ENCODE data around the gene CHRM4. TPM values are rescaled to one million over a fixed set of nuclear protein-coding genes. Genes with fewer than 3 reads are reported as not detected.

CHRM4 gene
- total and polyA plus RNA-seq, 4 experiments from 2014 or later: 0.12 to 0.16 TPM; not detected in 2

DNA sequence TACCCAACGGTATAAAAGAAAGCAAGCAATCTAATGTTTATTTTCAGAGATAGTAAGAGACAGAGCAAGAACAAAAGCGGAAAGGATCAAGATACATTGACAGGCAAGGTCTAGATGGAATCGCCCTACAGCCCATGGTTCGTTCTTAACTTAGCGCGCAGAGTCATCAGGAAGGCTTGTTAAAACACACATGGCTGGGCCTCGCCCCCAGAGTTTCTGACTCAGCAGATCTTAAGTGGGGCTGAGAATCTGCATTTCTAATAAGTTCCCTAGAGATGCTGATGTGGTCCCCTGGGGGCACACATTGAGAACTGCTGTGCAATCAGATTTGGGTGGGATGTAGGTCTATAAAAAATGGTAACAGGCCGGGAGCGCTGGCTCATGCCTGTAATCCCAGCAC lies 35.8 kb upstream of the CHRM4 start:
- Histone ChIP-seq H3K27ac (ENCODE audit: low read depth, low read length) (no peak overlapping the region), H3K36me3 (ENCODE audit: insufficient read depth, low read length) (peaks cover 27% of the 10 kb centered on the region), H3K4me3 (ENCODE audit: low read length in 2 of 2) (no peak overlapping the region), H3K9me3 (ENCODE audit: control insufficient read depth in 1 of 2, low read length in 2 of 2) (no peaks in the 10 kb centered on the region), H3K4me1 (ENCODE audit: insufficient read depth, low read length) (no peaks in the 10 kb centered on the region), H3K27me3 (ENCODE audit: insufficient read depth, low read length) (no peaks in the 10 kb centered on the region)
- no peaks in the 10 kb centered on the region for H3K27me3 Mint-ChIP-seq
- no peak overlapping the region for H3K4me3 Mint-ChIP-seq
- ChIA-PET POLR2A (ENCODE audit: partially characterized antibody) (no interaction called here), CTCF (ENCODE audit: partially characterized antibody) (no interaction called here)
- peaks cover 0 to 2% (median 0%) of the 10 kb centered on the region in 4 donors for H3K4me1 Mint-ChIP-seq
- H3K36me3 Mint-ChIP-seq: peaks cover 55 to 62% of the 10 kb centered on the region in 2 donors
- H3K9me3 Mint-ChIP-seq: no peaks in the 10 kb centered on the region
- DNase-seq: no peak
- intact Hi-C loops (cut with micrococcal nuclease): no loop called here
- H3K27ac Mint-ChIP-seq: peak overlapping the region in 1 of 7 donors; percentile 53

DNA sequence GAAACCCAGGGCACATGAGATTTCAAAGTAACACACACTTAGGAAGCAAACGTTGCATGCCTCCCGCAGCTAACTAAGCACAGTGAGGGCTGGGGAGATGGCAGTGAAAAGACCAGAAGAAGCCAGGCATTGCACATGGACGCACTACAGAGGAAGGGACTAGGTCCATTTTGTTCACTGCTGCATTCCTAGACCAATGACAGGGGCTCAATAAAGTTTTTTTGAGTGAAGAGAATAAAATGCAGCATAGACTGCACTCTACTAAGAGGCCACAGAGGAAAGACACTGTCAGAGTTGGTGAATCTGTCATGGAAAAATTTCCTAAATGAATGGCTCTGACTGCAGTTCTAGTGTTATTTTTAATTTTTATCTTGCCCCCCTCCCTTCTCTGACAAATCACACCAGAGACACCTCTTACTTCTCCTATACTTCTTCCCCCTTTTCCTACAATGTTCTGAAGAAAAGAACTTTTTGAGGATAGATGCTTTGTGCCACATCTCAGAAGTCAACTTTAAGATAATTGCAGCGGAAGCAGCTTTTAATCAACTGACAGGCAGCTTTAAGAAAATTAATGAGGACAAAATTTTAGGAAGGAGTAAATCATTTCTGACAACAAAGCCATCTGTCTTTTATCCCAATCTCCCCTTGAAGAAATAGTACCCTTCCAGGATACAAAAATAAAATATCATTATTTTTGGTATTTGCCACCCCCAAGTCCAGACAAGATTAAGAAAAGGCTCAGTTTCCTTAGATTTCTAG lies 34.8 kb upstream of the CHRM4 start:
- no peaks in the 10 kb centered on the region for H3K4me1 ChIP-seq (ENCODE audit: insufficient read depth, low read length)
- no peak for DNase-seq
- peaks cover 32% of the 10 kb centered on the region for H3K36me3 ChIP-seq (ENCODE audit: insufficient read depth, low read length)
- Mint-ChIP-seq H3K4me3 (no peak overlapping the region), H3K9me3 (no peaks in the 10 kb centered on the region), H3K36me3 (peaks cover 53 to 60% of the 10 kb centered on the region in 2 donors), H3K27me3 (no peaks in the 10 kb centered on the region), H3K27ac (no peak overlapping the region), H3K4me1 (peaks cover 0 to 2% (median 0%) of the 10 kb centered on the region in 4 donors)
- ChIA-PET POLR2A (ENCODE audit: partially characterized antibody) (no interaction called here), CTCF (ENCODE audit: partially characterized antibody) (no interaction called here)
- H3K27ac ChIP-seq (ENCODE audit: low read depth, low read length): no peak overlapping the region
- no peaks in the 10 kb centered on the region for H3K27me3 ChIP-seq (ENCODE audit: insufficient read depth, low read length)
- intact Hi-C loops (cut with micrococcal nuclease): no loop called here
- H3K4me3 ChIP-seq (ENCODE audit: low read length in 2 of 2): no peak overlapping the region
- H3K9me3 ChIP-seq (ENCODE audit: control insufficient read depth in 1 of 2, low read length in 2 of 2): no peaks in the 10 kb centered on the region

DNA sequence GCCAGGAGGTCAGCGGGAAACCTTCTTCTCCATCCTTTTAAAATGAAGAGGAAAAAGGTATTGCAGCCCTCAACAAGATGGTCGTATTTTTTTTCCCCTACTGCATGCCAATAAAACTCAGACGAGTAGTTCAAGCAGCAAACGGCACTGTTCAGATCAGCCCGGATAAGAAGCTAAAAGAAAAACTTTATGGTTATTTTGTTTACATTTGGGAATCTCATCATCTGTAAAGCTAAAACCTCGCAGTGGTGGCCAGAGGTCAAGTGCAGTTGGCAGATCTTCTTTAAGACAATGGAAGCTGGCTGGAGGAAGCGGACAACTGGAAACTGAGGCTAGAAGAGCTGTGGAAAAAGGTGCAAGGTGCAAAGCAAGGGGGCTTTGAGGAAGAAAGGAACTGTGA lies 31.0 kb upstream of the CHRM4 start:
- Histone ChIP-seq H3K27me3 (ENCODE audit: insufficient read depth, low read length) (no peaks in the 10 kb centered on the region), H3K27ac (ENCODE audit: low read depth, low read length) (no peak overlapping the region), H3K4me3 (ENCODE audit: low read length in 2 of 2) (no peak overlapping the region), H3K4me1 (ENCODE audit: insufficient read depth, low read length) (no peaks in the 10 kb centered on the region), H3K36me3 (ENCODE audit: insufficient read depth, low read length) (peaks cover 30% of the 10 kb centered on the region), H3K9me3 (ENCODE audit: control insufficient read depth in 1 of 2, low read length in 2 of 2) (no peaks in the 10 kb centered on the region)
- H3K9me3 Mint-ChIP-seq: no peaks in the 10 kb centered on the region
- no peaks in the 10 kb centered on the region for H3K27me3 Mint-ChIP-seq
- peaks cover 50 to 54% of the 10 kb centered on the region in 2 donors for H3K36me3 Mint-ChIP-seq
- POLR2A ChIA-PET (ENCODE audit: partially characterized antibody): no interaction called here
- CTCF ChIA-PET (ENCODE audit: partially characterized antibody): no interaction called here
- peaks cover 0 to 2% (median 0%) of the 10 kb centered on the region in 4 donors for H3K4me1 Mint-ChIP-seq
- DNase-seq: no peak
- no peak overlapping the region for H3K27ac Mint-ChIP-seq
- intact Hi-C loops (cut with micrococcal nuclease): no loop called here
- H3K4me3 Mint-ChIP-seq: no peak overlapping the region

DNA sequence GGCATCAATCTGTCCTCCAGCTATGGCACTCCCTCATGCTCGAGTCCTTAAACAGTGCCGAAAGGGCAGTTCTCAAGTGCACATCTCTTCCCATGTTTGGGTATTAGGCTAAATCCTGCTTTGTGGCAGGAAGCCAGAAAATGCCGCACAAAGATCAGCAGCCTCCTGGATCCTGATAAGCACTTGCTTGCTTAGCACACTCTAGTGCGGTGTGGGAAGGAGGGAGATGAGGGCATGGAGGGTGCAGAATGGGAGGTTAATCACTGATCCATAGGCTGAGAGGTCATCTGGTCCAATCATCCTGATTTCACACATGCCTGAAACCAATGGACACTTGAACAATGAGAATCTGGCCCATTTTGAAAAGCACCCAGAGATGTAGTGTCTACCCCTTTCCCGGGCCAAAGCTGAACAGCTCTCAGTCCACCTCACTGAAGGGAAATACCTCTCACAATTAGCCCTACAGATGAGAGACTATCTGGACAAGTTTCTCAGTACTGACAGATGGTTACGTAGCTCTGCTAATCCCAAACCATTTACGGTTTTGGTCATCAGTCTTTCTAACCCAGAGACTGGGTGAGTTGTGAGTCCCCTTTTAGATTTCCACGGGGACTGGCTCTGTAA lies 29.8 kb upstream of the CHRM4 start:
- DNase-seq: no peak
- POLR2A ChIA-PET (ENCODE audit: partially characterized antibody): interaction anchor here (0.6 kb wide), 1 partner anchor 13 kb away, joined by 4 read pairs; no protein-coding TSS in a partner anchor
- Histone ChIP-seq H3K27ac (ENCODE audit: low read depth, low read length) (no peak overlapping the region), H3K27me3 (ENCODE audit: insufficient read depth, low read length) (no peaks in the 10 kb centered on the region), H3K9me3 (ENCODE audit: control insufficient read depth in 1 of 2, low read length in 2 of 2) (no peaks in the 10 kb centered on the region), H3K36me3 (ENCODE audit: insufficient read depth, low read length) (peaks cover 42% of the 10 kb centered on the region), H3K4me3 (ENCODE audit: low read length in 2 of 2) (no peak overlapping the region), H3K4me1 (ENCODE audit: insufficient read depth, low read length) (no peaks in the 10 kb centered on the region)
- H3K4me1 Mint-ChIP-seq: no peaks in the 10 kb centered on the region
- CTCF ChIA-PET (ENCODE audit: partially characterized antibody): no interaction called here
- no peaks in the 10 kb centered on the region for H3K27me3 Mint-ChIP-seq
- no peaks in the 10 kb centered on the region for H3K9me3 Mint-ChIP-seq
- no peak overlapping the region for H3K4me3 Mint-ChIP-seq
- H3K36me3 Mint-ChIP-seq: peaks cover 50 to 55% of the 10 kb centered on the region in 2 donors
- no peak overlapping the region for H3K27ac Mint-ChIP-seq
- intact Hi-C loops (cut with micrococcal nuclease): no loop called here

DNA sequence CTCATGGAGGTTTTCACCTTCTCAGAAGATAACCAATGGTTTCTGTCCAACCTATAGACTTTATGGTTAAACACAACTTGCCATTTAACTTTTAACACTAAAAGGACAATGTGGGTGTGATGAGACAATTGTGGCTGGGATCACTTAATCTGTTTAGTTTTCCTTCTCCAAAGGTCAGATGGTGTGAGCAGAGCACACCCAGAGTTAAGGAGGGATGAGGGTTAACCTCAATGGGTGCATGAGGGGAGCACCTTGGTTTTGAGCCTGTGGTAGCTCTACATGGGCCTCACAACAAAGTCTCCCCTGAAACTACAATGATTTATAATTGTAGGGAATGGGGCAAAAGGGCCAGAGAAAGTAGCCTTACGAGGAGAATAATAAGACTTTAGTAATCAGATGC lies 28.9 kb upstream of the CHRM4 start:
- Mint-ChIP-seq H3K4me1 (no peaks in the 10 kb centered on the region), H3K9me3 (no peaks in the 10 kb centered on the region), H3K27ac (peak overlapping the region in 1 of 7 donors; percentile 13), H3K27me3 (no peaks in the 10 kb centered on the region), H3K36me3 (peaks cover 56 to 57% of the 10 kb centered on the region in 2 donors), H3K4me3 (no peak overlapping the region)
- Histone ChIP-seq H3K4me1 (ENCODE audit: insufficient read depth, low read length) (no peaks in the 10 kb centered on the region), H3K36me3 (ENCODE audit: insufficient read depth, low read length) (peaks cover 49% of the 10 kb centered on the region), H3K27ac (ENCODE audit: low read depth, low read length) (no peak overlapping the region), H3K27me3 (ENCODE audit: insufficient read depth, low read length) (no peaks in the 10 kb centered on the region), H3K4me3 (ENCODE audit: low read length in 2 of 2) (no peak overlapping the region), H3K9me3 (ENCODE audit: control insufficient read depth in 1 of 2, low read length in 2 of 2) (no peaks in the 10 kb centered on the region)
- CTCF ChIA-PET (ENCODE audit: partially characterized antibody): no interaction called here
- POLR2A ChIA-PET (ENCODE audit: partially characterized antibody): interaction anchor here (0.7 kb wide), 1 partner anchor 26 kb away, joined by 3 read pairs; no protein-coding TSS in a partner anchor
- no peak for DNase-seq
- intact Hi-C loops (cut with micrococcal nuclease): no loop called here

DNA sequence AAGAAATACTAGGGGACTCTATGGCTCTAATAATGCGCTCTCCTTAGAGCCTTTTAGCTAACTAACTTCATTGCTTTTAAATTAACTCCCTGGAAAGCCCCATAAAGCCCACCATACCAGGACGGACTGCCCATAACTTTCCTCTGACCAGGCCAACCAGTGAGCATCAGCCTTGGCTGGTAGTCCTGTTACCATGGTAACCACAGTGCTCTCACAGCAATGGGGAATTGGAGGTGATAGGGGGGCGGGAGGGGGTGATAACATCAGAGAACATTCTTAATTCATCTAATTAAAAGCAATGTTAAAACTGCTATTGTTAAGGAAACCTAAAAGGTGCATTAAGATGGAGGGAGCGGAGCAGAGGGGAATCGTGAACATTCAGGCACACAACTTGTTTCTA lies 27.2 kb upstream of the CHRM4 start:
- Mint-ChIP-seq H3K27me3 (no peaks in the 10 kb centered on the region), H3K4me3 (no peak overlapping the region), H3K9me3 (no peaks in the 10 kb centered on the region), H3K36me3 (peaks cover 63 to 73% of the 10 kb centered on the region in 2 donors), H3K27ac (peak overlapping the region in 1 of 7 donors; percentile 37), H3K4me1 (no peaks in the 10 kb centered on the region)
- no peak overlapping the region for H3K4me3 ChIP-seq (ENCODE audit: low read length in 2 of 2)
- H3K9me3 ChIP-seq (ENCODE audit: control insufficient read depth in 1 of 2, low read length in 2 of 2): no peaks in the 10 kb centered on the region
- no peak overlapping the region for H3K27ac ChIP-seq (ENCODE audit: low read depth, low read length)
- intact Hi-C loops (cut with micrococcal nuclease): no loop called here
- DNase-seq: no peak
- H3K27me3 ChIP-seq (ENCODE audit: insufficient read depth, low read length): no peaks in the 10 kb centered on the region
- ChIA-PET CTCF (ENCODE audit: partially characterized antibody) (interaction anchor here (0.6 kb wide), 1 partner anchor 36 kb away, joined by 3 read pairs; no protein-coding TSS in a partner anchor), POLR2A (ENCODE audit: partially characterized antibody) (no interaction called here)
- no peaks in the 10 kb centered on the region for H3K4me1 ChIP-seq (ENCODE audit: insufficient read depth, low read length)
- H3K36me3 ChIP-seq (ENCODE audit: insufficient read depth, low read length): peaks cover 61% of the 10 kb centered on the region

DNA sequence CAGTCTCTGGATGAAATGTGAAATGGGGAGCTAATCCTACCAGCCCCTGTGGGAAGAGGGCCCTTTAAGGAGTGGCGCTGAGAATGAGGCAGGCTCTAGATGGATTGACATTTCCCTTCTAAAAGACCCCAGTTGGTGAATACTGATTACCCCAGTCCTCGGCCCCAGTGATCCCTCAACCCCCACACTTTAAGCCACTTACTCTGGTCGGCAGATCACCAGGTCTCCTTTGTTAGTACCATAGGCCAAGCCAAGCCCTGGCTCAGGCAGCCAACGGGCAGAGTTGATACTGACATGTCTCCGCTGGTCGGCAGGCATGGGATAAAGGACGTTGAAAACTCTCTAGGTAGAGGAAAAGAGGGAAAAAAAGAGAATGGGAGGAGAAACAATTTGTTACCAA lies 26.1 kb upstream of the CHRM4 start:
- H3K27me3 Mint-ChIP-seq: no peaks in the 10 kb centered on the region
- intact Hi-C loops (cut with micrococcal nuclease): no loop called here
- Histone ChIP-seq H3K36me3 (ENCODE audit: insufficient read depth, low read length) (peaks cover 64% of the 10 kb centered on the region), H3K4me1 (ENCODE audit: insufficient read depth, low read length) (no peaks in the 10 kb centered on the region), H3K27ac (ENCODE audit: low read depth, low read length) (no peak overlapping the region), H3K27me3 (ENCODE audit: insufficient read depth, low read length) (no peaks in the 10 kb centered on the region), H3K9me3 (ENCODE audit: control insufficient read depth in 1 of 2, low read length in 2 of 2) (no peaks in the 10 kb centered on the region), H3K4me3 (ENCODE audit: low read length in 2 of 2) (no peak overlapping the region)
- ChIA-PET POLR2A (ENCODE audit: partially characterized antibody) (no interaction called here), CTCF (ENCODE audit: partially characterized antibody) (no interaction called here)
- DNase-seq: no peak
- no peak overlapping the region for H3K4me3 Mint-ChIP-seq
- peaks cover 61 to 79% of the 10 kb centered on the region in 2 donors for H3K36me3 Mint-ChIP-seq
- H3K9me3 Mint-ChIP-seq: no peaks in the 10 kb centered on the region
- no peaks in the 10 kb centered on the region for H3K4me1 Mint-ChIP-seq
- H3K27ac Mint-ChIP-seq: no peak overlapping the region

Data from CD4-positive, alpha-beta memory T cell (primary cell).